ENCODE data around the gene PTPRG.

The PTPRG gene

GRCh38 chr3:61646360-61646759 lies 85.0 kb downstream of the PTPRG start:
- Mint-ChIP-seq H3K9me3 (peaks cover 0 to 5% of the 10 kb centered on the region in 2 donors), H3K4me3 (no peak overlapping the region), H3K27me3 (no peaks in the 10 kb centered on the region), H3K4me1 (ENCODE audit: low read depth in 2 of 2) (no peaks in the 10 kb centered on the region), H3K36me3 (ENCODE audit: insufficient read depth) (no peaks in the 10 kb centered on the region), H3K27ac (no peak overlapping the region)
- ATAC-seq (replicated peaks) (no peak), DNase-seq (no peak)

GRCh38 chr3:61646851-61647525 lies 85.6 kb downstream of the PTPRG start:
- DNase-seq, result no peak
- H3K27ac Mint-ChIP-seq, result no peak overlapping the region

GRCh38 chr3:61648481-61648880 lies 87.1 kb downstream of the PTPRG start:
- H3K27ac Mint-ChIP-seq, result no peak overlapping the region
- no peaks in the 10 kb centered on the region for H3K9me3 Mint-ChIP-seq
- DNase-seq, result no peak
- no peaks in the 10 kb centered on the region for H3K36me3 Mint-ChIP-seq (ENCODE audit: insufficient read depth)
- H3K4me3 Mint-ChIP-seq, result no peak overlapping the region
- H3K4me1 Mint-ChIP-seq (ENCODE audit: low read depth in 2 of 2), result no peaks in the 10 kb centered on the region
- no peak for ATAC-seq (replicated peaks)
- no peaks in the 10 kb centered on the region for H3K27me3 Mint-ChIP-seq

More at GRCh38 chr3:61646851-61647525, 85.6 kb downstream of the PTPRG start:
- ATAC-seq (replicated peaks), result no peak
- H3K36me3 Mint-ChIP-seq (ENCODE audit: insufficient read depth), result no peaks in the 10 kb centered on the region
- peaks cover 0 to 5% of the 10 kb centered on the region in 2 donors for H3K9me3 Mint-ChIP-seq
- H3K27me3 Mint-ChIP-seq, result no peaks in the 10 kb centered on the region
- H3K4me3 Mint-ChIP-seq, result no peak overlapping the region
- no peaks in the 10 kb centered on the region for H3K4me1 Mint-ChIP-seq (ENCODE audit: low read depth in 2 of 2)

- no peak overlapping the region for H3K27ac Mint-ChIP-seq
- H3K9me3 Mint-ChIP-seq, result no peaks in the 10 kb centered on the region
- no peak overlapping the region for H3K4me3 Mint-ChIP-seq
- DNase-seq, result no peak
- H3K4me1 Mint-ChIP-seq (ENCODE audit: low read depth in 2 of 2), result no peaks in the 10 kb centered on the region
- no peak for ATAC-seq (replicated peaks)
- no peaks in the 10 kb centered on the region for H3K27me3 Mint-ChIP-seq
- no peaks in the 10 kb centered on the region for H3K36me3 Mint-ChIP-seq (ENCODE audit: insufficient read depth)
Measured at GRCh38 chr3:61649381-61650170, 88.2 kb downstream of the PTPRG start.

GRCh38 chr3:61650276-61650675 lies 88.9 kb downstream of the PTPRG start:
- H3K4me3 Mint-ChIP-seq, result no peak overlapping the region
- H3K4me1 Mint-ChIP-seq (ENCODE audit: low read depth in 2 of 2), result no peaks in the 10 kb centered on the region
- no peak overlapping the region for H3K27ac Mint-ChIP-seq
- H3K36me3 Mint-ChIP-seq (ENCODE audit: insufficient read depth), result no peaks in the 10 kb centered on the region
- DNase-seq, result no peak
- no peaks in the 10 kb centered on the region for H3K27me3 Mint-ChIP-seq
- ATAC-seq (replicated peaks), result no peak
- no peaks in the 10 kb centered on the region for H3K9me3 Mint-ChIP-seq

GRCh38 chr3:61650719-61651410 lies 89.5 kb downstream of the PTPRG start:
- Mint-ChIP-seq H3K27me3 (no peaks in the 10 kb centered on the region), H3K4me1 (ENCODE audit: low read depth in 2 of 2) (no peaks in the 10 kb centered on the region), H3K36me3 (ENCODE audit: insufficient read depth) (no peaks in the 10 kb centered on the region), H3K4me3 (no peak overlapping the region), H3K9me3 (peaks cover 0 to 1% of the 10 kb centered on the region in 2 donors), H3K27ac (no peak overlapping the region)
- DNase-seq (no peak), ATAC-seq (replicated peaks) (no peak)

GRCh38 chr3:61657689-61658088 lies 96.3 kb downstream of the PTPRG start:
- H3K27ac Mint-ChIP-seq, result no peak overlapping the region

GRCh38 chr3:61662861-61663260 lies 101.5 kb downstream of the PTPRG start:
- Mint-ChIP-seq H3K27me3 (no peaks in the 10 kb centered on the region), H3K4me1 (ENCODE audit: low read depth in 2 of 2) (no peaks in the 10 kb centered on the region), H3K4me3 (no peak overlapping the region), H3K9me3 (peaks cover 7% of the 10 kb centered on the region in 2 donors), H3K27ac (no peak overlapping the region), H3K36me3 (ENCODE audit: insufficient read depth) (no peaks in the 10 kb centered on the region)
- ATAC-seq (replicated peaks) (no peak), DNase-seq (no peak)

More at GRCh38 chr3:61657689-61658088, 96.3 kb downstream of the PTPRG start:
- Mint-ChIP-seq H3K27me3 (no peaks in the 10 kb centered on the region), H3K4me1 (ENCODE audit: low read depth in 2 of 2) (no peaks in the 10 kb centered on the region), H3K4me3 (no peak overlapping the region), H3K36me3 (ENCODE audit: insufficient read depth) (no peaks in the 10 kb centered on the region), H3K9me3 (peaks cover 8 to 9% of the 10 kb centered on the region in 2 donors)
- DNase-seq (no peak), ATAC-seq (replicated peaks) (no peak)

GRCh38 chr3:61663356-61664104 lies 102.2 kb downstream of the PTPRG start:
- DNase-seq (no peak), ATAC-seq (replicated peaks) (no peak)
- H3K27ac Mint-ChIP-seq, result no peak overlapping the region
- no peaks in the 10 kb centered on the region for H3K27me3 Mint-ChIP-seq
- no peak overlapping the region for H3K4me3 Mint-ChIP-seq
- no peaks in the 10 kb centered on the region for H3K36me3 Mint-ChIP-seq (ENCODE audit: insufficient read depth)
- H3K4me1 Mint-ChIP-seq (ENCODE audit: low read depth in 2 of 2), result no peaks in the 10 kb centered on the region
- peaks cover under 1 to 7% of the 10 kb centered on the region in 2 donors for H3K9me3 Mint-ChIP-seq

- ATAC-seq (replicated peaks), result no peak
- H3K4me3 Mint-ChIP-seq, result no peak overlapping the region
- H3K36me3 Mint-ChIP-seq (ENCODE audit: insufficient read depth), result no peaks in the 10 kb centered on the region
- H3K27ac Mint-ChIP-seq, result no peak overlapping the region
- peaks cover 0 to 7% of the 10 kb centered on the region in 2 donors for H3K9me3 Mint-ChIP-seq
- no peak for DNase-seq
- H3K27me3 Mint-ChIP-seq, result no peaks in the 10 kb centered on the region
- H3K4me1 Mint-ChIP-seq (ENCODE audit: low read depth in 2 of 2), result no peaks in the 10 kb centered on the region
Measured at GRCh38 chr3:61664105-61664482, 102.7 kb downstream of the PTPRG start.

- no peaks in the 10 kb centered on the region for H3K4me1 Mint-ChIP-seq (ENCODE audit: low read depth in 2 of 2)
- no peak for DNase-seq
- H3K9me3 Mint-ChIP-seq, result peaks cover 0 to 7% of the 10 kb centered on the region in 2 donors
- no peak overlapping the region for H3K4me3 Mint-ChIP-seq
- H3K27ac Mint-ChIP-seq, result no peak overlapping the region
- no peaks in the 10 kb centered on the region for H3K36me3 Mint-ChIP-seq (ENCODE audit: insufficient read depth)
- H3K27me3 Mint-ChIP-seq, result no peaks in the 10 kb centered on the region
- ATAC-seq (replicated peaks), result no peak
Measured at GRCh38 chr3:61665121-61665520, 103.8 kb downstream of the PTPRG start.

GRCh38 chr3:61665987-61666386 lies 104.6 kb downstream of the PTPRG start:
- H3K4me3 Mint-ChIP-seq, result no peak overlapping the region
- peaks cover 0 to 7% of the 10 kb centered on the region in 2 donors for H3K9me3 Mint-ChIP-seq
- no peaks in the 10 kb centered on the region for H3K4me1 Mint-ChIP-seq (ENCODE audit: low read depth in 2 of 2)
- H3K27me3 Mint-ChIP-seq, result no peaks in the 10 kb centered on the region
- ATAC-seq (replicated peaks), result no peak
- no peak for DNase-seq
- H3K27ac Mint-ChIP-seq, result no peak overlapping the region
- H3K36me3 Mint-ChIP-seq (ENCODE audit: insufficient read depth), result no peaks in the 10 kb centered on the region

- H3K27me3 Mint-ChIP-seq, result no peaks in the 10 kb centered on the region
- H3K36me3 Mint-ChIP-seq (ENCODE audit: insufficient read depth), result no peaks in the 10 kb centered on the region
- H3K4me3 Mint-ChIP-seq, result no peak overlapping the region
- H3K27ac Mint-ChIP-seq, result no peak overlapping the region
- ATAC-seq (replicated peaks) (no peak), DNase-seq (no peak)
- peaks cover 0 to 7% of the 10 kb centered on the region in 2 donors for H3K9me3 Mint-ChIP-seq
- H3K4me1 Mint-ChIP-seq (ENCODE audit: low read depth in 2 of 2), result no peaks in the 10 kb centered on the region
Measured at GRCh38 chr3:61666615-61667330, 105.4 kb downstream of the PTPRG start.

Measured in effector memory CD8-positive, alpha-beta T cell (primary cell).